ENCODE data around the gene CDH11. TPM values are rescaled to one million over a fixed set of nuclear protein-coding genes. Genes with fewer than 3 reads are reported as not detected.

CDH11 gene, protein sequence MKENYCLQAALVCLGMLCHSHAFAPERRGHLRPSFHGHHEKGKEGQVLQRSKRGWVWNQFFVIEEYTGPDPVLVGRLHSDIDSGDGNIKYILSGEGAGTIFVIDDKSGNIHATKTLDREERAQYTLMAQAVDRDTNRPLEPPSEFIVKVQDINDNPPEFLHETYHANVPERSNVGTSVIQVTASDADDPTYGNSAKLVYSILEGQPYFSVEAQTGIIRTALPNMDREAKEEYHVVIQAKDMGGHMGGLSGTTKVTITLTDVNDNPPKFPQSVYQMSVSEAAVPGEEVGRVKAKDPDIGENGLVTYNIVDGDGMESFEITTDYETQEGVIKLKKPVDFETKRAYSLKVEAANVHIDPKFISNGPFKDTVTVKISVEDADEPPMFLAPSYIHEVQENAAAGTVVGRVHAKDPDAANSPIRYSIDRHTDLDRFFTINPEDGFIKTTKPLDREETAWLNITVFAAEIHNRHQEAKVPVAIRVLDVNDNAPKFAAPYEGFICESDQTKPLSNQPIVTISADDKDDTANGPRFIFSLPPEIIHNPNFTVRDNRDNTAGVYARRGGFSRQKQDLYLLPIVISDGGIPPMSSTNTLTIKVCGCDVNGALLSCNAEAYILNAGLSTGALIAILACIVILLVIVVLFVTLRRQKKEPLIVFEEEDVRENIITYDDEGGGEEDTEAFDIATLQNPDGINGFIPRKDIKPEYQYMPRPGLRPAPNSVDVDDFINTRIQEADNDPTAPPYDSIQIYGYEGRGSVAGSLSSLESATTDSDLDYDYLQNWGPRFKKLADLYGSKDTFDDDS
- 7.3 TPM for total RNA-seq
- long read RNA-seq, full-length matches to known transcripts, result 1 of 2 reads
- long read RNA-seq, partial matches to known transcripts, result 0 of 2 reads
- long read RNA-seq, other reads (novel, unspliced or antisense), result 1 of 2 reads

GRCh38 chr16:65121870-65122723 is at the start of gene CDH11:
Gene CDH11 (minus strand): TSS chr16:65122063. CDS start chr16:65004869, 117,194 bp downstream.
- intact Hi-C loops (cut with micrococcal nuclease), result no loop called here
- ATAC-seq (peak; percentile 70), DNase-seq (peak; percentile 70)

DNA sequence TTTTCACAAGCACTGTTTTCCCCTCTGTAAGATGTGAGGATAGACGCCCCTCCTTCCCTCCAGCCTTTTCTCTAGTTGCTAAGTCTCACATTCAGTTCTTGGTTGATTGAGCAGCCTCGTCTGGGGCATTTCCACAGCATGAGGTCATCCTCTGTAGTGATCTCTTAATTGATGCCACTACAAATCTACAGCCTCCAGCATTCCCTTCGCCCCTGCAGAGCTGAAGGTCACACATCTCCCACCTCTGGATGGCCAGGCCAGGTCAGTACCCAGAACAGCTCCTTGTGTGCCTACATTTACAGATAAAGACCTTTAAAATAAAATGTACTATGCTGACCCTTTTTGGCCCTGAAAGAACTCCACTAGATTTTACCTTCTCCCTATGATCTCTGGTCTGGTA is 32.5 kb upstream of the CDH11 start:
- DNase-seq (no peak), ATAC-seq (no peak)
- intact Hi-C loops (cut with micrococcal nuclease), result no loop called here

DNA sequence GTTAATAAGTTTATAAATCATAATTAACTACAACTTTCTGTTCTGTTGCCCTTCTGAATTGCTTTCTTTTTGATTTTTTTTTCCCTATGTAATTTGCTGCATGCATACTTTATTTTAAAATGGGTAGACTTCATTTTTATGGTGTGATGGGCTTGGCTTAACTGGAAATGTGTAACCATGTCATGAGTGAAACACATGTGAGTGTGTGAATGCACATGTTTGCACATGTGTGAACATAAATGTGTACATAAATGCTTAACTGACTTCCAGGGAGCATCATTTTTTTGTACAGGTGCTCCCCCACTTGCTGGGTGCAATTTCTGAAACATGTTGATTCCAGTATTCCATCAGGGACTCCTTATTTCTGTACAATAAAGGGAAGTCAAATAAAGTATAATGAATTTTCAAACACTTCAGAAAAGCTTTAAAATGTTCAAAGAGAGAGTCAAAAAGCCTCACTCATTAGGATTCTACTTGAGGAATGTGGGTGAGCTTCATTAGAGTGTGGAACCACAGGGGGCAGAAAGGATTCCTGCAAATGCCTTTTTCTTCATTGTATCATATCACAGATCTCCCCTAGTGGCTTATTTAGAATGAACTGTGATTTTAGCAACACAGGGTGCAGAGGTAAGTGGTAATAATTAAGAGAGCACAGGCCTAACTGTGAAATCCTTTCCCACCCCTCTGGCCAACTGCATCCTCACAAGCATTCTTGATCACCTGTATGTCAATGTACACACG is 31.7 kb upstream of the CDH11 start:
- no peak for ATAC-seq
- DNase-seq, result no peak
- intact Hi-C loops (cut with micrococcal nuclease), result no loop called here

GRCh38 chr16:65148804-65149203 is 26.9 kb upstream of the CDH11 start:
- intact Hi-C loops (cut with micrococcal nuclease), result no loop called here

GRCh38 chr16:65142276-65142675 is 20.4 kb upstream of the CDH11 start:
- intact Hi-C loops (cut with micrococcal nuclease), result no loop called here
- no peak for ATAC-seq
- no peak for DNase-seq

More at GRCh38 chr16:65148804-65149203, 26.9 kb upstream of the CDH11 start:
- no peak for DNase-seq
- no peak for ATAC-seq

- intact Hi-C loops (cut with micrococcal nuclease), result no loop called here
These were observed 14.8 kb upstream of the CDH11 start for GRCh38 chr16:65136681-65137080.

GRCh38 chr16:65126845-65127624 is 5.2 kb upstream of the CDH11 start:
- intact Hi-C loops (cut with micrococcal nuclease), result no loop called here
- DNase-seq, result no peak
- no peak for ATAC-seq

More at GRCh38 chr16:65136681-65137080, 14.8 kb upstream of the CDH11 start:
- no peak for ATAC-seq
- DNase-seq, result no peak

DNA sequence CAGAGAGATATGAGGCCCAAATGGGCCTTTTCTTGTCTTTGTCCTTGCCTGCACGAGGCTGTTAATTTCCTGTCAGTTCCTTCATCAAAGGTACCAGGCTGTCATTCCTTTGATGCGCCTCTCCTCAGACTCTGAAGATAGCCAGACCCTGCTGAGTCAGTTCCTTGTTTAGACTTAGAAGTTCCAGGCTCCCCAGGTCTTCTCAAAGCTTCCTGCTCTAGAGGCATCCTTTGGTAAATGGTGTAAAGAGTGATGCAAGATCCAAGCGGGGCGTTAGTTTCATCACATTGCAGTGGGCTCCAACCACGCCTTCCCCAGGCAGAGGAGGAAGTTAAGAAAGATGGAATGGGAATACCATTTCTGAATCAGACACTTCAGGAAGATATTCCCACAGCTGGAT is 4.0 kb upstream of the CDH11 start:
- ATAC-seq, result no peak
- intact Hi-C loops (cut with micrococcal nuclease), result no loop called here
- no peak for DNase-seq

DNA sequence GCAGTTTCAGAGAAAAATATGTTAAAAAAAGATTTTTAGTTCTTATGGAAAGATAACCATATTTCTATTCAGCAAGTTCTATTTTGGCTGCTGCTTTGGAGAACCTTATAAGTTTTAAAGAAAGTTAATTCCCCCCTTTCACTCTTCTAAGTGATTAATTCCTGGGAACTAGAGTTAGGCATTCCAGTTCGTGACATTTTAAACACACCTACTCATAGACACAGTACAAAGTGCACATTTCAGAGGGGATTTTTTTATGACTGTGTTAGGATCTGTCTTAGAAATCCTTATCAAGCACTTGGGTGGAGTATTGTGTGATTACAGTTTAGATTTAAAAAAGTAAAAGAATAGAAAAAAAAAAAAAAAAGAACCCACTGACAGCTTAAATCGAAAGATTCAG is 3.5 kb upstream of the CDH11 start:
- intact Hi-C loops (cut with micrococcal nuclease), result no loop called here
- no peak for ATAC-seq
- no peak for DNase-seq

DNA sequence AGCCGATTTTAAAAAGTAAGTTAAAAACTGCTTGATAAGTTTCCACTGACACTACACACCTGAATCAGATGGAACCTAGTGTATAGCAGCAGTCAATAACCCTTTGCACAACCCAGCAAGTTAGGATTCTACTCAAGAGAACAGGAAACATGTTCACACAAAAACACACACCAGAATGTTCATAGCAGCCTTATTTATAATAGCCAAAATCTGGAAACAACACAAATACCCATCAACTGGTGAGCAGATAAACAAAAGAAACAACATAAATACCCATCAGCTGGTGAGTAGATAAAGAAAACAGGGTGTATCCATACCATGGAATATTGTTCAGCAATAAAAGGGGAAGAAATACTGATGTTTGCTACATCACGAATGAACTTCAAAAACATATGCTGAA is 2.7 kb upstream of the CDH11 start:
- no peak for ATAC-seq
- intact Hi-C loops (cut with micrococcal nuclease), result no loop called here
- no peak for DNase-seq

DNA sequence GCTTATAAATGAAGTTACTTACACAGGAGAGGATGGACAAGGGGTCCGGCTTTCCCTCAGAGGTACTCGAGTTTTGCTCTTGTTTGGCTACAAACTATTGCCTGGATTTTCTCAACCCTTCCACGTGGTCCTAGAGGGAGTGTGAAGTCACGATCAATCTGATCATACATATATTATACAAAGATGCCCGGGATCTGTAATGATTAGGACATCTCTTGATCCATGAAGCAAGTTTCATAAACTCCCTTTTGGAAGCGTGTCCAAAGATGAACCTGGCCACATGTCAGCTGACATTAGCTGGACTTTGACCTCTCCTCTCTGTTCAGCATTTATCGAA is 2.3 kb upstream of the CDH11 start:
- intact Hi-C loops (cut with micrococcal nuclease), result no loop called here
- no peak for ATAC-seq
- no peak for DNase-seq

- ATAC-seq (peak; percentile 20), DNase-seq (peak; percentile 55)
These were observed 1.7 kb upstream of the CDH11 start for GRCh38 chr16:65123396-65124211.

GRCh38 chr16:65122724-65123395 is 997 bp upstream of the CDH11 start:
- peak; percentile 73 for DNase-seq
- peak; percentile 69 for ATAC-seq
- intact Hi-C loops (cut with micrococcal nuclease), result no loop called here

More at GRCh38 chr16:65123396-65124211, 1.7 kb upstream of the CDH11 start:
- intact Hi-C loops (cut with micrococcal nuclease), result no loop called here

DNA sequence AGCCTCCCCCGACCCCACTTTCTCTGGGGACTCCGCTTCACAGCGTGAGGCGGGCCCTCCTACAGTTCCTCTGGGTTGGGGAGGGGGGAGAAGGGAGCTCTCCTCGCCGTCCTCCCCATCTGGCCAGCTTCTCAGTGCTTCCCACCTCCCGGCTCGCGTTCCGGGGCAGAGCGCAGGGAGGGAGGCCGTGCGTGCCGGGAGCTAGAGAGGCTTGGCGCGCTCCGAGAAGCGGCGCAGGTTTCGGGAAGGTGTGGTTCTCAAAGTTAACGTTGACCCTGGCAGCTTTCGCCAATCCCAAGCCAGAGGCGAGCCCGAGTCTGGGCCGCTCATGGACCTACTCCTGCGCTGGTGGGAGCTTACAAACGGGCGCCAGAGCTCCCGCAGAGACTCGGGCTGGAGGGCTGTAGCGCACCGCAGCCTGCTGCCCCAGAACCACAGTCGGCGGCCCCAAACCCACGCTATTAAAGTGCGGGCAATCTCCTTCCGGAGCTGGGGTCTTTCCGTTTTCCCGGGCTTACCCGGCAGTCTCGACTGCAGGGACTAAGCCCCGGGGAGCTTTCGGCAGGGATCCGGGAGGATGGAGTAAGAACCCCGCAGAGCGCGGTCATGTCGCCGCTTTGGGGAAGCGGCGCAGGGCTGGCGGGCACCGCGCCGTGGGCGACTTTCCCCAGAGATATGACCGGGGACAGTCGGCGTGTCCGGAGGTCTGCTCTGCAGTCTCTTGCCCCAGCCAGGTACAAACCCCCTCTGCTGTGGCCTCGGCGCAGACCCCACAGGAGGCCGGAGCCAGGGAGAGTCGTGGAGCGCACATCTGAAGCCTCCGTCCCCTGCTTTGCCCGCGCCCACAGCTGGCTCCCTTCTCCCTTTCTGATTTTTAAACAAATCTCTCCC is 787 bp downstream of the CDH11 start:
- peak; percentile 45 for DNase-seq
- peak; percentile 7 for ATAC-seq
- intact Hi-C loops (cut with micrococcal nuclease), result no loop called here

DNA sequence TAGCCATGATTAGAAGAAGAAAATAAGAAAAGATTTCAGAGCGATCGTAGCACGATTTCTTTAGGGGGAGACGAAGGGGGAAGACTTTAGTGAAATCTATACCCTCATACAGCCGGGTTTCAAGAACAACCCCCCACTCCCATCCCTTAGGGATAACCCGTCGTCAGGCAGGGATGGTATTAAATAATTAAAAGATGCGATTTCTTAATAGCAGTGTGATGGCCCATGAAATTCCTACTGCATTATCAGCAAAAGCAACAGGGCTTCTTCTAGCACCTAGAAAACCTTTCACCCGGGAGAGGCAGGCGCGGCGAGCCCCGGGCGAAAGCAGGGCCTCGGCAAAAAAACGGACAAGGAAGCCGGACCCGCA is 1.4 kb downstream of the CDH11 start:
- intact Hi-C loops (cut with micrococcal nuclease), result no loop called here
- DNase-seq (no peak), ATAC-seq (no peak)

Measured in left ventricle myocardium superior (tissue), 1 donor.